Middle frontal gyrus (tissue), 1 donor: ENCODE measurements around the gene KDM3A.

Source experiments
- DNase-seq: peaks from one replicate; pipeline ENCODE4 v3.0.0-alpha.2; 2015; ENCODE audit warnings: low spot score; ENCODE audit errors: extremely low spot score

Gene KDM3A

GRCh38 chr2:86513948-86514660, 72.9 kb downstream of the KDM3A start:
- no peak for DNase-seq

- DNase-seq = peak; percentile 11
Measured at GRCh38 chr2:86518481-86518880, 77.3 kb downstream of the KDM3A start.

GRCh38 chr2:86519349-86519748, 78.2 kb downstream of the KDM3A start:
- DNase-seq = no peak

- DNase-seq = no peak
Measured at GRCh38 chr2:86520153-86520552, 79.0 kb downstream of the KDM3A start.

- no peak for DNase-seq
Measured at GRCh38 chr2:86521922-86522321, 80.8 kb downstream of the KDM3A start.

GRCh38 chr2:86522711-86523110, 81.5 kb downstream of the KDM3A start:
- no peak for DNase-seq

GRCh38 chr2:86523491-86523890, 82.3 kb downstream of the KDM3A start:
- DNase-seq = no peak

GRCh38 chr2:86525421-86526340, 84.5 kb downstream of the KDM3A start:
- DNase-seq = no peak

GRCh38 chr2:86533589-86533988, 92.4 kb downstream of the KDM3A start:
- no peak for DNase-seq

GRCh38 chr2:86541334-86541733, 100.2 kb downstream of the KDM3A start:
- DNase-seq = no peak
